ENCODE measurements around the gene NLRP1.

Gene NLRP1

GRCh38 chr17:5553479-5553878 is 30.8 kb downstream of the NLRP1 start:
- no peak for DNase-seq

- no peak for DNase-seq
Measured at GRCh38 chr17:5552841-5553240, 31.5 kb downstream of the NLRP1 start.

GRCh38 chr17:5545051-5545987 is 39.0 kb downstream of the NLRP1 start:
- DNase-seq = no peak

GRCh38 chr17:5544115-5544514 is 40.2 kb downstream of the NLRP1 start:
- DNase-seq = no peak

GRCh38 chr17:5541610-5542202 is 42.6 kb downstream of the NLRP1 start:
- no peak for DNase-seq

- DNase-seq = no peak
Measured at GRCh38 chr17:5540321-5540720, 44.0 kb downstream of the NLRP1 start.

GRCh38 chr17:5539286-5539685 is 45.0 kb downstream of the NLRP1 start:
- DNase-seq = no peak

GRCh38 chr17:5536866-5537650 is 47.3 kb downstream of the NLRP1 start:
- no peak for DNase-seq

GRCh38 chr17:5535436-5535835 is 48.9 kb downstream of the NLRP1 start:
- DNase-seq = no peak

- DNase-seq = no peak
Measured at GRCh38 chr17:5533486-5534315, 50.6 kb downstream of the NLRP1 start.

GRCh38 chr17:5532581-5532980 is 51.7 kb downstream of the NLRP1 start:
- no peak for DNase-seq

- no peak for DNase-seq
Measured at GRCh38 chr17:5531085-5531418, 53.3 kb downstream of the NLRP1 start.

GRCh38 chr17:5530265-5531084 is 53.8 kb downstream of the NLRP1 start:
- DNase-seq = no peak

GRCh38 chr17:5527601-5528250 is 56.6 kb downstream of the NLRP1 start:
- no peak for DNase-seq

GRCh38 chr17:5526821-5527598 is 57.3 kb downstream of the NLRP1 start:
- DNase-seq = peak; percentile 17

- no peak for DNase-seq
Measured at GRCh38 chr17:5523249-5523648, 61.1 kb downstream of the NLRP1 start.

- no peak for DNase-seq
Measured at GRCh38 chr17:5522476-5522875, 61.8 kb downstream of the NLRP1 start.

- no peak for DNase-seq
Measured at GRCh38 chr17:5516060-5516792, 68.1 kb downstream of the NLRP1 start.

- no peak for DNase-seq
Measured at GRCh38 chr17:5514976-5515375, 69.3 kb downstream of the NLRP1 start.

GRCh38 chr17:5513628-5514027 is 70.7 kb downstream of the NLRP1 start:
- DNase-seq = no peak
